IMR-90 (cell line): ENCODE results near the gene LAMC3. TPM values are rescaled to one million over a fixed set of nuclear protein-coding genes. Genes with fewer than 3 reads are reported as not detected.

ENCODE experiments used
- ATAC-seq: fragments of 200-7000 bp; cut with Tn5 transposase; 2 replicates; pipeline ENCODE4 v1.9.1; 2020; ENCODE audit warnings: low read depth, mild to moderate bottlenecking, moderate library complexity
- BruUV-seq: library from RNA; stranded (reverse); fragments of 400-500 nt; replicated peaks from 2 replicates; lab custom pipeline; 2021; lab: Mats Ljungman, UMichigan
- CTCF ChIA-PET: fragments of 300-600 bp; formaldehyde crosslinking; extraction: SDS; loops from one replicate; lab custom pipeline; 2021; ENCODE audit warnings: antibody characterized with exemption; lab: Yijun Ruan, JAX
- POLR2A ChIA-PET: fragments of 300-600 bp; sonication (Branson Sonifier 250); formaldehyde crosslinking; loops from one replicate; lab custom pipeline; 2022; ENCODE audit warnings: antibody characterized with exemption; ENCODE audit not compliant: unreplicated experiment; lab: Charles Lee
- DNase-seq: peaks from one replicate; pipeline ENCODE4 v3.0.0; 2013
- H2AFZ ChIP-seq: replicated peaks from 2 replicates; pipeline ENCODE3; 2013; ENCODE audit warnings: low read length, mild to moderate bottlenecking; ENCODE audit not compliant: poor library complexity
- H2AK5ac ChIP-seq: 2 replicates; pipeline ENCODE4 v1.6.1; 2013; ENCODE audit warnings: low read depth, low read length, inconsistent platforms
- H2AK9ac ChIP-seq: replicated peaks from 2 replicates; pipeline ENCODE3; 2013; ENCODE audit warnings: mild to moderate bottlenecking, low read depth, low read length, moderate library complexity; ENCODE audit not compliant: poor library complexity
- H2BK120ac ChIP-seq: 2 replicates; pipeline ENCODE4 v1.6.1; 2013; ENCODE audit warnings: low read depth, low read length, inconsistent platforms
- H2BK15ac ChIP-seq: 3 replicates; pipeline ENCODE4 v1.6.1; 2013; ENCODE audit warnings: low read depth, low read length, inconsistent platforms
- H2BK20ac ChIP-seq: 2 replicates; pipeline ENCODE4 v1.6.1; 2013; ENCODE audit warnings: low read depth, mild to moderate bottlenecking, inconsistent platforms, low read length, moderate library complexity
- H2BK5ac ChIP-seq: 2 replicates; pipeline ENCODE4 v1.6.1; 2013; ENCODE audit warnings: mild to moderate bottlenecking, low read depth, low read length, inconsistent platforms; ENCODE audit not compliant: poor library complexity, severe bottlenecking
- H3K14ac ChIP-seq: replicated peaks from 2 replicates; pipeline ENCODE4 v1.6.1; 2013; ENCODE audit warnings: low read depth, low read length, inconsistent platforms
- H3K18ac ChIP-seq: 2 replicates; pipeline ENCODE4 v1.6.1; 2013; ENCODE audit warnings: low read depth, low read length, control low read depth
- H3K23ac ChIP-seq: 2 replicates; pipeline ENCODE4 v1.6.1; 2013; ENCODE audit warnings: low read depth, low read length, inconsistent platforms
- H3K27ac ChIP-seq: 2 replicates; pipeline ENCODE4 v1.5.1; 2013; ENCODE audit warnings: mild to moderate bottlenecking, control low read depth, low read length; ENCODE audit not compliant: insufficient read depth
- H3K27me3 ChIP-seq: 2 replicates; pipeline ENCODE4 v1.6.1; 2013; ENCODE audit warnings: low read length; ENCODE audit not compliant: control insufficient read depth, insufficient read depth
- H3K36me3 ChIP-seq: 2 replicates; pipeline ENCODE4 v1.6.1; 2013; ENCODE audit warnings: low read length, mixed read lengths; ENCODE audit not compliant: control insufficient read depth, insufficient read depth
- H3K4ac ChIP-seq: 2 replicates; pipeline ENCODE4 v1.6.1; 2013; ENCODE audit warnings: low read depth, low read length, inconsistent platforms
- H3K4me1 ChIP-seq: 2 replicates; pipeline ENCODE4 v1.6.1; 2013; ENCODE audit warnings: low read length, mixed read lengths; ENCODE audit not compliant: control insufficient read depth, insufficient read depth
- H3K4me2 ChIP-seq: 2 replicates; pipeline ENCODE4 v1.6.1; 2013; ENCODE audit warnings: low read depth, mild to moderate bottlenecking, control low read depth, low read length, moderate library complexity
- H3K4me3 ChIP-seq: 2 replicates; pipeline ENCODE4 v1.5.1; 2013; ENCODE audit warnings: low read depth, mild to moderate bottlenecking, control low read depth, low read length, moderate library complexity; ENCODE audit not compliant: insufficient read depth
- H3K56ac ChIP-seq: 2 replicates; pipeline ENCODE4 v1.6.1; 2013; ENCODE audit warnings: low read length, inconsistent platforms; ENCODE audit not compliant: insufficient read depth; ENCODE audit errors: extremely low read depth
- H3K79me1 ChIP-seq, 2 experiments: 2 replicates each; pipeline ENCODE4 v1.6.1; 2013; ENCODE audit warnings: low read length in 2 of 2, inconsistent platforms in 1 of 2, low read depth in 1 of 2
- H3K9ac ChIP-seq: 2 replicates; pipeline ENCODE4 v1.6.1; 2013; ENCODE audit warnings: low read depth, low read length, control low read depth
- H3K9me1 ChIP-seq: 2 replicates; pipeline ENCODE4 v1.6.1; 2013; ENCODE audit warnings: low read length, inconsistent platforms; ENCODE audit not compliant: insufficient read depth
- H3K9me3 ChIP-seq: 2 replicates; pipeline ENCODE4 v1.6.1; 2013; ENCODE audit warnings: low read length; ENCODE audit not compliant: control insufficient read depth, insufficient read depth
- H4K20me1 ChIP-seq: 2 replicates; pipeline ENCODE4 v1.6.1; 2013; ENCODE audit warnings: low read length, inconsistent platforms; ENCODE audit not compliant: insufficient read depth
- H4K5ac ChIP-seq: 2 replicates; pipeline ENCODE4 v1.6.1; 2013; ENCODE audit warnings: mild to moderate bottlenecking, low read depth, low read length, control low read depth
- H4K8ac ChIP-seq, 2 experiments: 2 replicates each; pipeline ENCODE4 v1.6.1; 2013; ENCODE audit warnings: low read depth in 2 of 2, low read length in 2 of 2, control low read depth in 1 of 2, inconsistent platforms in 1 of 2
- H4K91ac ChIP-seq: 2 replicates; pipeline ENCODE4 v1.6.1; 2013; ENCODE audit warnings: low read depth, low read length, inconsistent platforms; ENCODE audit not compliant: insufficient read depth
- BHLHE40 ChIP-seq: fragments of 150-350 bp; IDR thresholded peaks from 2 replicates; pipeline ENCODE4 v1.6.1; 2016; ENCODE audit warnings: mild to moderate bottlenecking, low read depth, low read length
- CEBPB ChIP-seq: IDR thresholded peaks from 2 replicates; pipeline ENCODE4 v1.6.1; 2012; ENCODE audit warnings: low read depth, low read length, improper control_type of control experiment
- MAFK ChIP-seq: IDR thresholded peaks from 2 replicates; pipeline ENCODE4 v1.6.1; 2012; ENCODE audit warnings: low read depth, low read length, improper control_type of control experiment
- MAZ ChIP-seq: IDR thresholded peaks from 2 replicates; pipeline ENCODE4 v1.6.1; 2012; ENCODE audit warnings: low read depth, mild to moderate bottlenecking, low read length, improper control_type of control experiment, moderate library complexity, borderline replicate concordance
- MXI1 ChIP-seq: IDR thresholded peaks from 2 replicates; pipeline ENCODE4 v1.6.1; 2012; ENCODE audit warnings: low read depth, mild to moderate bottlenecking, low read length, moderate library complexity, borderline replicate concordance
- NFE2L2 ChIP-seq: fragments of 150-350 bp; IDR thresholded peaks from 2 replicates; pipeline ENCODE4 v1.6.1; 2016; ENCODE audit warnings: low read depth, mild to moderate bottlenecking, low read length
- RFX5 ChIP-seq: IDR thresholded peaks from 2 replicates; pipeline ENCODE4 v1.8.0; 2012; ENCODE audit warnings: low read depth, mild to moderate bottlenecking, low read length, moderate library complexity
- WGBS, 2 experiments: methylation state at CpG; one replicate each; pipeline versions ENCODE4 v1.1.5 to v1.1.7; 2013; ENCODE audit warnings: missing lambda C conversion rate in 2 of 2; ENCODE audit not compliant: insufficient read length in 1 of 2; ENCODE audit errors: extremely low coverage in 2 of 2; 5-methylcytosine and 5-hydroxymethylcytosine counted together
- dilution Hi-C: fragments of 300-500 bp; cut with HindIII; formaldehyde crosslinking; loops from one replicate; pipeline ENCODE4 v1.14.3; 2018; ENCODE audit warnings: low sequenced_read_pairs; ENCODE audit not compliant: unreplicated experiment
- in situ Hi-C: fragments of 300-500 bp; cut with MboI; formaldehyde crosslinking; loops from 3 replicates; pipeline ENCODE4 v1.14.3; 2019; ENCODE audit warnings: low sequenced_read_pairs, inconsistent platforms, mixed read lengths
- intact Hi-C: fragments of 100-400 bp; cut with micrococcal nuclease; formaldehyde crosslinking; loops from 2 replicates; pipeline ENCODE4 v1.10.0; 2022
- polyA plus RNA-seq, 3 experiments: library from polyadenylated mRNA; depleted of rRNA; stranded (reverse); fragments of >200 nt; gene quantifications; 2 replicates each; pipeline ENCODE4 v1.2.3, GENCODE V29; 2012; ENCODE audit warnings: low replicate concordance in 1 of 3
- total RNA-seq: library from RNA; depleted of rRNA; stranded (reverse); fragments of >200 nt; gene quantifications from 2 replicates; pipeline ENCODE4 v1.2.3, GENCODE V29; 2012
- TF ChIP-seq, protein P1 (sequence below): fragments of 150-350 bp; IDR thresholded peaks from 2 replicates; pipeline ENCODE4 v1.6.1; 2016; ENCODE audit warnings: low read depth, mild to moderate bottlenecking, low read length, moderate library complexity, borderline replicate concordance
- TF ChIP-seq, protein P2 (sequence below): fragments of 150-350 bp; IDR thresholded peaks from 2 replicates; pipeline ENCODE4 v1.6.1; 2017; ENCODE audit warnings: mild to moderate bottlenecking, antibody characterized with exemption, low read length, low read depth

LAMC3 gene
- total and polyA plus RNA-seq, 2 of the 4 experiments (the other 2 are of a cell fraction) = not detected

DNA sequence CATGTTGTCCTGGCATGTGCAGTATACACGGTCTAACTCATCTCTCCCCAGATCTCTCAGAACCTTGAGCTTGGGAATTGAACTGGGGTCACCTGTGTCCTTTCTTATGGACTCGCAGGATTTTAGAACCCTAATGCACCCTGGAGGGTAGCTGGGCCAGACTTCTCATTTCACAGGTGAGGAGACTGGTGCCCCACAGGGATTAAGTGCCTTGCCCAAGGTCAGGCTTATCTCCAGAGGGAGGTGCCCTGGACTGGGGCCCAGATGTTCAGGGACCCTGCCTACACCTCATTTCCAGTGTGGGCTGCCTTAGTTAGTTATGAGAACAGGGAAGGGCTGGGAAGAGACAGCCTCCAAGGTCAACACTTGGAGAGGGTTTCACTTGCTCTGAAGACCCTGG is 112.4 kb downstream of the LAMC3 start:
- Histone ChIP-seq H2BK120ac (no peak overlapping the region), H3K4me3 (no peak overlapping the region), H3K23ac (no peak overlapping the region), H3K4ac (no peak overlapping the region), H4K5ac (no peak overlapping the region), H2AK5ac (no peak overlapping the region), H3K56ac (no peak overlapping the region), H2AFZ (no peak overlapping the region), H2AK9ac (no peak overlapping the region), H2BK5ac (no peak overlapping the region), H3K79me1 (peaks cover 0 to 16% of the 10 kb centered on the region in 2 experiments), H3K9ac (no peak overlapping the region), H3K36me3 (no peaks in the 10 kb centered on the region), H3K4me1 (no peaks in the 10 kb centered on the region), H3K9me1 (no peaks in the 10 kb centered on the region), H4K8ac (no peak overlapping the region), H3K9me3 (no peaks in the 10 kb centered on the region), H3K4me2 (no peak overlapping the region), H3K27me3 (peaks cover 20% of the 10 kb centered on the region), H3K18ac (no peak overlapping the region), H4K91ac (no peak overlapping the region), H3K27ac (no peak overlapping the region), H2BK20ac (no peak overlapping the region), H3K14ac (no peak overlapping the region), H4K20me1 (no peaks in the 10 kb centered on the region), H2BK15ac (no peak overlapping the region)
- ChIA-PET POLR2A (no interaction called here), CTCF (no interaction called here)
- intact Hi-C loops = no loop called here
- BruUV-seq = no TSS peak
- ATAC-seq (no peak), DNase-seq (no peak)
- TF ChIP-seq, protein P1, sequence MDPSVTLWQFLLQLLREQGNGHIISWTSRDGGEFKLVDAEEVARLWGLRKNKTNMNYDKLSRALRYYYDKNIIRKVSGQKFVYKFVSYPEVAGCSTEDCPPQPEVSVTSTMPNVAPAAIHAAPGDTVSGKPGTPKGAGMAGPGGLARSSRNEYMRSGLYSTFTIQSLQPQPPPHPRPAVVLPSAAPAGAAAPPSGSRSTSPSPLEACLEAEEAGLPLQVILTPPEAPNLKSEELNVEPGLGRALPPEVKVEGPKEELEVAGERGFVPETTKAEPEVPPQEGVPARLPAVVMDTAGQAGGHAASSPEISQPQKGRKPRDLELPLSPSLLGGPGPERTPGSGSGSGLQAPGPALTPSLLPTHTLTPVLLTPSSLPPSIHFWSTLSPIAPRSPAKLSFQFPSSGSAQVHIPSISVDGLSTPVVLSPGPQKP = no peak
- TF ChIP-seq MXI1 = no peak
- no peak for TF ChIP-seq NFE2L2
- no peak for TF ChIP-seq MAZ
- TF ChIP-seq MAFK = no peak
- no peak for TF ChIP-seq BHLHE40
- TF ChIP-seq CEBPB = no peak
- TF ChIP-seq, protein P2, sequence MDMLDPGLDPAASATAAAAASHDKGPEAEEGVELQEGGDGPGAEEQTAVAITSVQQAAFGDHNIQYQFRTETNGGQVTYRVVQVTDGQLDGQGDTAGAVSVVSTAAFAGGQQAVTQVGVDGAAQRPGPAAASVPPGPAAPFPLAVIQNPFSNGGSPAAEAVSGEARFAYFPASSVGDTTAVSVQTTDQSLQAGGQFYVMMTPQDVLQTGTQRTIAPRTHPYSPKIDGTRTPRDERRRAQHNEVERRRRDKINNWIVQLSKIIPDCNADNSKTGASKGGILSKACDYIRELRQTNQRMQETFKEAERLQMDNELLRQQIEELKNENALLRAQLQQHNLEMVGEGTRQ = no peak
- TF ChIP-seq RFX5 = no peak
- in situ Hi-C loops = no loop called here
- WGBS, 2 experiments = no CpG with 5 or more reads among the region's 2 CpGs
- dilution Hi-C loops = no loop called here
